B cell (primary cell): Measurements from ENCODE around the gene SDK1. TPM values are rescaled to one million over a fixed set of nuclear protein-coding genes. Genes with fewer than 3 reads are reported as not detected.

Experiments
- ATAC-seq: fragments of 200-7000 bp; cut with Tn5 transposase; one replicate; pipeline ENCODE4 v1.10.0; 2021; ENCODE audit warnings: low read depth, mild to moderate bottlenecking, moderate number of reproducible peaks, moderate library complexity
- CTCF ChIA-PET: fragments of 350-600 bp; sonication (Branson Sonifier 250); formaldehyde crosslinking; loops from one replicate; lab custom pipeline; 2021; ENCODE audit warnings: antibody characterized with exemption, inconsistent platforms; lab: Charles Lee
- POLR2A ChIA-PET: fragments of 350-600 bp; sonication (Branson Sonifier 250); formaldehyde crosslinking; loops from one replicate; lab custom pipeline; 2021; ENCODE audit warnings: antibody characterized with exemption; lab: Charles Lee
- DNase-seq: peaks from one replicate; pipeline ENCODE4 v3.0.0; 2013
- H2AFZ ChIP-seq: 2 replicates; pipeline ENCODE4 v1.6.1; 2012; ENCODE audit warnings: mild to moderate bottlenecking, low read depth, low read length; ENCODE audit not compliant: insufficient read depth, poor library complexity, severe bottlenecking
- H3K27ac ChIP-seq, 2 donors: 1 replicate in 1 of 2; 2 replicates in 1 of 2; pipeline ENCODE4 v1.5.1; 2012 to 2013; ENCODE audit warnings: low read length in 2 of 2, mild to moderate bottlenecking in 2 of 2, moderate library complexity in 1 of 2
- H3K27me3 ChIP-seq, 4 experiments: fragments of 200-600 bp in 1 of 4; sonication (generic) in 1 of 4; replicated peaks in 1 of 4; 1 replicate in 2 of 4; 2 replicates in 2 of 4; pipeline versions ENCODE4 v1.6.1 to v1.7.0; 2013 to 2016; ENCODE audit warnings: low read length in 3 of 4, mild to moderate bottlenecking in 2 of 4, mixed read lengths in 1 of 4, moderate library complexity in 1 of 4; ENCODE audit not compliant: insufficient read depth in 4 of 4, control insufficient read depth in 3 of 4; ENCODE audit errors: control extremely low read depth in 1 of 4
- H3K36me3 ChIP-seq, 2 experiments: replicated peaks in 1 of 2; 1 replicate in 1 of 2; 2 replicates in 1 of 2; pipeline versions ENCODE4 v1.6.1 to v1.7.1; 2013; ENCODE audit warnings: low read length in 1 of 2; ENCODE audit not compliant: insufficient read depth in 2 of 2, control insufficient read depth in 1 of 2; ENCODE audit errors: control extremely low read depth in 1 of 2, extremely low read depth in 1 of 2
- H3K4me1 ChIP-seq, 2 donors: fragments of 200-600 bp in 1 of 2; sonication (generic) in 1 of 2; 1 replicate in 1 of 2; 2 replicates in 1 of 2; pipeline versions ENCODE4 v1.5.1 to v1.6.1; 2013 to 2017; ENCODE audit warnings: low read length in 2 of 2; ENCODE audit not compliant: control insufficient read depth in 2 of 2, insufficient read depth in 2 of 2
- H3K4me2 ChIP-seq: replicated peaks from 2 replicates; pipeline ENCODE3; 2012; ENCODE audit warnings: mild to moderate bottlenecking, low read depth, low read length; ENCODE audit not compliant: poor library complexity, severe bottlenecking
- H3K4me3 ChIP-seq, 5 experiments: fragments of 200-600 bp in 1 of 5; sonication (generic) in 1 of 5; 1 replicate in 3 of 5; 2 replicates in 2 of 5; pipeline versions ENCODE4 v1.5.1 to v1.7.0; 2011 to 2016; ENCODE audit warnings: low read length in 4 of 5, mild to moderate bottlenecking in 4 of 5, low read depth in 2 of 5, control low read depth in 1 of 5, moderate library complexity in 1 of 5; ENCODE audit not compliant: insufficient read depth in 1 of 5; ENCODE audit errors: control extremely low read depth in 1 of 5, extremely low read depth in 1 of 5
- H3K79me2 ChIP-seq: fragments of 200-600 bp; sonication (generic); one replicate; pipeline ENCODE4 v1.6.0; 2016; ENCODE audit warnings: low read length; ENCODE audit not compliant: control insufficient read depth, insufficient read depth
- H3K9ac ChIP-seq: fragments of 200-600 bp; sonication (generic); 2 replicates; pipeline ENCODE4 v1.6.1; 2017; ENCODE audit warnings: mild to moderate bottlenecking, low read length, moderate library complexity
- H3K9me3 ChIP-seq, 3 donors: one replicate each; pipeline versions ENCODE4 v1.6.1 to v1.7.1; 2013; ENCODE audit warnings: low read length in 2 of 3; ENCODE audit not compliant: control insufficient read depth in 2 of 3, insufficient read depth in 1 of 3; ENCODE audit errors: control extremely low read depth in 1 of 3
- H4K20me1 ChIP-seq: 2 replicates; pipeline ENCODE4 v1.6.0; 2012; ENCODE audit warnings: mild to moderate bottlenecking, low read length; ENCODE audit not compliant: insufficient read depth, control insufficient read depth, poor library complexity, severe bottlenecking
- H3K27ac Mint-ChIP-seq: one replicate; pipeline ENCODE4 v1.8.0; 2021; ENCODE audit warnings: mixed read lengths
- H3K27me3 Mint-ChIP-seq: one replicate; pipeline ENCODE4 v1.8.0; 2021; ENCODE audit warnings: mixed read lengths
- H3K4me1 Mint-ChIP-seq: one replicate; pipeline ENCODE4 v1.8.0; 2021; ENCODE audit warnings: mixed read lengths
- H3K4me3 Mint-ChIP-seq: one replicate; pipeline ENCODE4 v1.8.0; 2021; ENCODE audit warnings: mixed read lengths
- H3K9me3 Mint-ChIP-seq: one replicate; pipeline ENCODE4 v1.8.0; 2022; ENCODE audit warnings: mixed read lengths; ENCODE audit not compliant: insufficient read depth
- CTCF ChIP-seq: fragments of 200-600 bp; IDR thresholded peaks from one replicate; pipeline ENCODE4 v1.8.0; 2022; ENCODE audit warnings: antibody characterized with exemption, mild to moderate bottlenecking
- EZH2 ChIP-seq: IDR thresholded peaks from 2 replicates; pipeline ENCODE4 v1.6.1; 2012; ENCODE audit warnings: borderline replicate concordance, low read depth, mild to moderate bottlenecking, moderate library complexity, low read length; ENCODE audit not compliant: insufficient read depth, poor library complexity, severe bottlenecking
- WGBS: methylation state at CpG from one replicate; pipeline ENCODE4 v1.1.5; 2013; ENCODE audit warnings: missing lambda C conversion rate; ENCODE audit not compliant: insufficient coverage; 5-methylcytosine and 5-hydroxymethylcytosine counted together
- intact Hi-C: fragments of 100-400 bp; cut with micrococcal nuclease; formaldehyde crosslinking; loops from one replicate; pipeline ENCODE4 v1.10.0; 2022
- polyA plus RNA-seq: library from polyadenylated mRNA; depleted of rRNA; stranded (reverse); fragments of >200 nt; gene quantifications from 2 replicates; pipeline ENCODE4 v1.2.3, GENCODE V29; 2012
- total RNA-seq, 2 donors: library from RNA; stranded (reverse); fragments of 120-200 nt in 1 of 2; gene quantifications; 1 replicate in 1 of 2; 2 replicates in 1 of 2; pipeline versions ENCODE4 v1.2.3 to v1.2.4, GENCODE V29; 2013 to 2022

Gene SDK1
- total and polyA plus RNA-seq, 2 donors (not counting 1 experiment from before 2014, with no cell fraction given) = 0.73 to 2.0 TPM

- Mint-ChIP-seq H3K9me3 (no peaks in the 10 kb centered on the region), H3K4me1 (no peaks in the 10 kb centered on the region), H3K27me3 (peaks cover 28% of the 10 kb centered on the region), H3K27ac (no peak overlapping the region), H3K4me3 (no peak overlapping the region)
- TF ChIP-seq EZH2 (no peak), CTCF (no peak)
- no peak for ATAC-seq
- peaks cover 0 to 5% (median 0%) of the 10 kb centered on the region in 3 donors for H3K9me3 ChIP-seq
- no peak overlapping the region for H3K9ac ChIP-seq
- no peaks in the 10 kb centered on the region for H3K36me3 ChIP-seq
- DNase-seq = no peak
- CTCF ChIA-PET = no interaction called here
- no peak overlapping the region for H3K4me2 ChIP-seq
- H3K27ac ChIP-seq = no peak overlapping the region
- intact Hi-C loops = no loop called here
- H4K20me1 ChIP-seq = no peaks in the 10 kb centered on the region
- H3K27me3 ChIP-seq = peaks cover 0 to 8% (median 0%) of the 10 kb centered on the region in 4 experiments
- H3K4me3 ChIP-seq = no peak overlapping the region
- no peaks in the 10 kb centered on the region for H3K4me1 ChIP-seq
- no peaks in the 10 kb centered on the region for H3K79me2 ChIP-seq
- POLR2A ChIA-PET = no interaction called here
- WGBS = 92% methylated on average over 14 of the region's 14 CpGs
- H2AFZ ChIP-seq = no peak overlapping the region
Observed at GRCh38 chr7:4145576-4145975, 844.5 kb downstream of the SDK1 start.

- Histone ChIP-seq H3K79me2 (no peaks in the 10 kb centered on the region), H3K9me3 (peaks cover 0 to 5% (median 0%) of the 10 kb centered on the region in 3 donors), H3K27ac (no peak overlapping the region), H3K4me3 (no peak overlapping the region), H3K36me3 (no peaks in the 10 kb centered on the region), H3K4me1 (no peaks in the 10 kb centered on the region), H3K9ac (no peak overlapping the region), H4K20me1 (no peaks in the 10 kb centered on the region), H3K4me2 (no peak overlapping the region), H2AFZ (no peak overlapping the region), H3K27me3 (peaks cover 0 to 8% (median 0%) of the 10 kb centered on the region in 4 experiments)
- Mint-ChIP-seq H3K27me3 (peaks cover 27% of the 10 kb centered on the region), H3K4me3 (no peak overlapping the region), H3K4me1 (no peaks in the 10 kb centered on the region), H3K9me3 (no peaks in the 10 kb centered on the region), H3K27ac (no peak overlapping the region)
- DNase-seq (no peak), ATAC-seq (no peak)
- 87% methylated on average over 22 of the region's 28 CpGs for WGBS
- TF ChIP-seq CTCF = no peak
- TF ChIP-seq EZH2 = no peak
- POLR2A ChIA-PET = no interaction called here
- intact Hi-C loops = no loop called here
- CTCF ChIA-PET = no interaction called here
Observed at GRCh38 chr7:4147926-4148620, 847.0 kb downstream of the SDK1 start.
